ENCODE measurements around the gene AKAP8.

The AKAP8 gene

DNA sequence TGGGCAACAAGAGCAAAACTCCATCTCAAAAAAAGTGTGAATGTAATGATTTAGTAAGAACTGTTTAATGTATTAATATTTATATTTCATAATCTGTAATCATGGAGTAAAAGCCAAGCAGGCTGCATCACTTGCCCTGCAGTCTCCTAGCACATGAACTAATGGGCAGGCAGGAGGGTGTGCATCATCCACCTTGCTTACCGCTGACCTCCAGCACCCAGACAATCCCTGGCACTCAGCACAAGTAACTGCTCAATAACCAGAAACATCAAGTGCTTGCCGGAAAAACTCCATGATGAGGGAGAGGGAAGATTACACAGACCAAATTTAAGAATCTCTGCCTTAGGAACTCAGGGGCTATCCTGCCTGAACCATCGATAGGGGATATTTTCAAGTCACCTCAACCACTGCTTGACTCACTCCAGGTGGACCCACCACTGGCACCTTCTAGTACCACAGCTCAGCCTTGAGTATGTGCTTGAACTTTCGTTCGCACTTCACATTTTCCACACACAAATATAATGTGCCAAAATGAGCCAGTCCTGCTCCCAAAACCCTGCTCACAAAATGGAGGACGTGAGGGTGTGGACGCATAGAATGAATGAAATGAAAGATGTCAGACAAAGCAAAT lies 65.8 kb downstream of the AKAP8 start:
- TF ChIP-seq RAD21 (IDR thresholded peaks at IDR 0.05; ENCODE audit: low read depth) (no peak), TCF12 (IDR thresholded peaks at IDR 0.05; ENCODE audit: low read depth) (no peak), EGR1 (IDR thresholded peaks at IDR 0.05) (no peak), EP300 (IDR thresholded peaks at IDR 0.05; ENCODE audit: borderline replicate concordance) (no peak), YY1 (IDR thresholded peaks at IDR 0.05; ENCODE audit: low read depth) (no peak), TEAD4 (IDR thresholded peaks at IDR 0.05) (no peak), CREB1 (IDR thresholded peaks at IDR 0.05; ENCODE audit: low read depth) (no peak), FOXM1 (IDR thresholded peaks at IDR 0.05; ENCODE audit: borderline replicate concordance, low read depth) (no peak)
- TF ChIP-seq, protein P1, sequence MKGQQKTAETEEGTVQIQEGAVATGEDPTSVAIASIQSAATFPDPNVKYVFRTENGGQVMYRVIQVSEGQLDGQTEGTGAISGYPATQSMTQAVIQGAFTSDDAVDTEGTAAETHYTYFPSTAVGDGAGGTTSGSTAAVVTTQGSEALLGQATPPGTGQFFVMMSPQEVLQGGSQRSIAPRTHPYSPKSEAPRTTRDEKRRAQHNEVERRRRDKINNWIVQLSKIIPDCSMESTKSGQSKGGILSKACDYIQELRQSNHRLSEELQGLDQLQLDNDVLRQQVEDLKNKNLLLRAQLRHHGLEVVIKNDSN (IDR thresholded peaks at IDR 0.05), result no peak

DNA sequence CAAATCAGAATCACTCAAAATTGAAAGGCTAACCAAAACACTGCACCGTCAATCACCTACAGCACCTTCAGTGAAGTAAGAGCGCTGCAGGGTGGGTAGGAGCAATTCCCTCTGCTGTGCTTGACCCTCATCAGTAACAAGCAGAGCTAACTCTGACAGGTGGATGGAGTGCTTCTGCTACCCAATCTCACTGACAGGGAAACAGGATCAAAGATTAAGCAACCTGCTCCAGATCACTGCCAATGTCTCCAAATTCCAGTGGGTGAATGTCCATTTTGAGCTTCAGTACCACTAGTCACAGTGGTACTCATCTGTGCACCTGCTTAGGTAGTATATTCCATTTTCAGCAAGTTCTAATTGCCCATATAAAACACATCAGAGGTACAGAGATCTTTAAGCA lies 72.4 kb downstream of the AKAP8 start:
- TF ChIP-seq, protein P2, sequence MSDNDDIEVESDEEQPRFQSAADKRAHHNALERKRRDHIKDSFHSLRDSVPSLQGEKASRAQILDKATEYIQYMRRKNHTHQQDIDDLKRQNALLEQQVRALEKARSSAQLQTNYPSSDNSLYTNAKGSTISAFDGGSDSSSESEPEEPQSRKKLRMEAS (IDR thresholded peaks at IDR 0.05), result no peak
- TF ChIP-seq TAF1 (IDR thresholded peaks at IDR 0.05; ENCODE audit: low read depth) (no peak), EGR1 (IDR thresholded peaks at IDR 0.05) (no peak), CREB1 (IDR thresholded peaks at IDR 0.05; ENCODE audit: low read depth) (no peak), CEBPB (IDR thresholded peaks at IDR 0.05) (no peak), REST (IDR thresholded peaks at IDR 0.05; ENCODE audit: low read depth) (no peak), TEAD4 (IDR thresholded peaks at IDR 0.05) (no peak), ZBTB7A (IDR thresholded peaks at IDR 0.05; ENCODE audit: low read depth) (no peak), YY1 (IDR thresholded peaks at IDR 0.05; ENCODE audit: low read depth) (no peak), TCF12 (IDR thresholded peaks at IDR 0.05; ENCODE audit: low read depth) (no peak)

DNA sequence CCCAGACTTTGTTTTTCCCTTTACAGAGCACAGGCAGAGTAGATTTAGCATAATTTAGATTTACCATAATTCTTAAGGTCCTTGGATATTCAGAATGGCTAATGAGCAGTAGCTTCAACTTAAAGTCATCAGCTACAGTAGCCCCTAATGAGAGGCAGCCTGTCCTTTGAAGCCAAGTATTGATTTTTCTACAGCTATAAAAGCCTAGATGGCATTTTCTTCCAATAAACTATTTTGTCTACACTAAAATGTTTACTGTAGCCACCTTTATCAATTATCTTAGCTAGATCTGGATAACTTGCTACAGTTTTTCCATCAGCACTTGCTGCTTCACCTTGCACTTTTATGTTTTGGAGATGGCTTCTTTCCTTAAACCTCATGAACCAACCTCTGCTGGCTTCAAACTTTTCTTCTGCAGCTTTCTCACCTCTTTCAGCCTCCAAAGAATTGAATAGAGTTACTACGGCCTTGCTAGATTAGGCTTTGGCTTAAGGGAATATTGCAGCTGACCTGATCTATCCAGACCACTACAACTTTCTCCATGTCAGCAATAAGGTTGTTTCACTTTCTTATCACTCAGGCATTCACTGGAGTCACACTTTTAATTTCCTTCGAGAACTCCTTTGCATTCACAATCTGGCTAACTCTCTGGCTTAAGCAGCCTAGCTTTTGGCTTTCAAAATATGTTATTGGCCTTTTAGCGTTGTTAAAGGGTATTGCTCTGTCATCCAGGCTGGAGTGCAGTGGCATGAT lies 73.8 kb downstream of the AKAP8 start:
- TF ChIP-seq EGR1 (IDR thresholded peaks at IDR 0.05) (no peak), REST (IDR thresholded peaks at IDR 0.05; ENCODE audit: low read depth) (no peak), TCF12 (IDR thresholded peaks at IDR 0.05; ENCODE audit: low read depth) (no peak), TAF1 (IDR thresholded peaks at IDR 0.05; ENCODE audit: low read depth) (no peak), TEAD4 (IDR thresholded peaks at IDR 0.05) (no peak), CREB1 (IDR thresholded peaks at IDR 0.05; ENCODE audit: low read depth) (no peak), YY1 (IDR thresholded peaks at IDR 0.05; ENCODE audit: low read depth) (no peak), NFIC (IDR thresholded peaks at IDR 0.05) (no peak), FOXM1 (IDR thresholded peaks at IDR 0.05; ENCODE audit: borderline replicate concordance, low read depth) (no peak), ZBTB7A (IDR thresholded peaks at IDR 0.05; ENCODE audit: low read depth) (no peak), CEBPB (IDR thresholded peaks at IDR 0.05) (no peak)
- TF ChIP-seq, protein P1 (IDR thresholded peaks at IDR 0.05), result no peak
- TF ChIP-seq, protein P2 (IDR thresholded peaks at IDR 0.05), result no peak

DNA sequence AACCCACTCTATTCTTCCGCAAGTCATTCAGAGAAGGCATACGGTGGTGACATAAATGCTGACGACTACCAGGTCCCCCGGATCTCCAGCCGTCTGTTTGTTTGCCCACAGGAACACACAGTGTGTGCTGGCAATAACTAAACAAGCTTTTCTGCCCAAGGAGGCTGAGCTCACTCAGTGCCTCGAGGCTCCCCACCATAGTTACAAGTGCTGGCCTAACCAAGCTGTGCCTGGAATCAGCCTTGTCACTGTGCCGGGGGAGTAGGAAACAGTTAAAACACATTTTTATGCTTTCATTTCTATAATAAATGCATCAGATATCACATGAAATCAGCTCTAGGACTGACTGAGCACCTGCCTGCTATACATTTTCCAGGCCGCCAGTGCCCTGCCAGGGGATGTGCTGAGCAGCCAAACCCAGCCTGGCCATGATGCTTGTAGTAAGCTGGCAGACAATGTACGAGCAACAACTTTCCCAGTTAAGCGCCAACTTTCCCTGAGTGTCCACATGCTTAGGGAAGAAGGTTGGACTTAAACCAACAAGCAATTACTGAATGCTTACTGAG lies 75.4 kb downstream of the AKAP8 start:
- TF ChIP-seq, protein P1 (IDR thresholded peaks at IDR 0.05), result no peak
- no peak for TF ChIP-seq TAF1 (IDR thresholded peaks at IDR 0.05; ENCODE audit: low read depth)
- no peak for TF ChIP-seq REST (IDR thresholded peaks at IDR 0.05; ENCODE audit: low read depth)
- TF ChIP-seq NFIC (IDR thresholded peaks at IDR 0.05), result no peak
- TF ChIP-seq YY1 (IDR thresholded peaks at IDR 0.05; ENCODE audit: low read depth), result no peak

Measured in Ishikawa (cell line).